ENCODE data around the gene HMGA1.

The HMGA1 gene

GRCh38 chr6:34240329-34241248, 3.9 kb downstream of the HMGA1 start:
- H3K27ac Mint-ChIP-seq = no peak overlapping the region
- H3K4me1 Mint-ChIP-seq = peaks cover 9% of the 10 kb centered on the region
- no peaks in the 10 kb centered on the region for H3K9me3 Mint-ChIP-seq
- H3K4me3 Mint-ChIP-seq = peak overlapping the region in 1 of 3 experiments; percentile 41
- TF ChIP-seq CTCF (IDR thresholded peaks at IDR 0.05; ENCODE audit: unreplicated experiment in 3 of 3) = no peak
- H3K36me3 Mint-ChIP-seq (ENCODE audit: low read depth) = peaks cover 34% of the 10 kb centered on the region
- peaks cover 15% of the 10 kb centered on the region for H3K27me3 Mint-ChIP-seq (ENCODE audit: low read depth)

GRCh38 chr6:34241351-34242215, 4.9 kb downstream of the HMGA1 start:
- no peak overlapping the region for H3K27ac Mint-ChIP-seq
- H3K4me3 Mint-ChIP-seq = no peak overlapping the region
- H3K36me3 Mint-ChIP-seq (ENCODE audit: low read depth) = peaks cover 37% of the 10 kb centered on the region
- peaks cover 15% of the 10 kb centered on the region for H3K27me3 Mint-ChIP-seq (ENCODE audit: low read depth)
- no peaks in the 10 kb centered on the region for H3K9me3 Mint-ChIP-seq
- peaks cover 9% of the 10 kb centered on the region for H3K4me1 Mint-ChIP-seq
- no peak for TF ChIP-seq CTCF (IDR thresholded peaks at IDR 0.05; ENCODE audit: unreplicated experiment in 3 of 3)

GRCh38 chr6:34242252-34243130, 5.8 kb downstream of the HMGA1 start:
- TF ChIP-seq CTCF (IDR thresholded peaks at IDR 0.05; ENCODE audit: unreplicated experiment in 3 of 3) = no peak
- Mint-ChIP-seq H3K4me1 (peaks cover 9% of the 10 kb centered on the region), H3K4me3 (no peak overlapping the region), H3K27ac (no peak overlapping the region), H3K9me3 (no peaks in the 10 kb centered on the region), H3K27me3 (ENCODE audit: low read depth) (peaks cover 15% of the 10 kb centered on the region), H3K36me3 (ENCODE audit: low read depth) (peaks cover 37% of the 10 kb centered on the region)

- TF ChIP-seq CTCF (IDR thresholded peaks at IDR 0.05; ENCODE audit: unreplicated experiment in 3 of 3) = no peak
- Mint-ChIP-seq H3K36me3 (ENCODE audit: low read depth) (peaks cover 37% of the 10 kb centered on the region), H3K4me3 (no peak overlapping the region), H3K27ac (no peak overlapping the region), H3K9me3 (no peaks in the 10 kb centered on the region), H3K4me1 (peaks cover 7% of the 10 kb centered on the region), H3K27me3 (ENCODE audit: low read depth) (peaks cover 15% of the 10 kb centered on the region)
These were observed 6.6 kb downstream of the HMGA1 start for GRCh38 chr6:34243131-34243771.
